Measurements from ENCODE around the gene IRF2.

Gene IRF2

GRCh38 chr4:184446132-184446658 is 28.2 kb downstream of the IRF2 start:
- H3K4me1 ChIP-seq (ENCODE audit: low read depth, poor library complexity, severe bottlenecking): peaks cover 88% of the 10 kb centered on the region
- no peak overlapping the region for H3K9ac ChIP-seq
- no peaks in the 10 kb centered on the region for H3K36me3 ChIP-seq (ENCODE audit: insufficient read depth)
- no peaks in the 10 kb centered on the region for H4K20me1 ChIP-seq (ENCODE audit: insufficient read depth)
- peak overlapping the region; percentile 44 for H3K4me2 ChIP-seq
- TF ChIP-seq, protein P1, sequence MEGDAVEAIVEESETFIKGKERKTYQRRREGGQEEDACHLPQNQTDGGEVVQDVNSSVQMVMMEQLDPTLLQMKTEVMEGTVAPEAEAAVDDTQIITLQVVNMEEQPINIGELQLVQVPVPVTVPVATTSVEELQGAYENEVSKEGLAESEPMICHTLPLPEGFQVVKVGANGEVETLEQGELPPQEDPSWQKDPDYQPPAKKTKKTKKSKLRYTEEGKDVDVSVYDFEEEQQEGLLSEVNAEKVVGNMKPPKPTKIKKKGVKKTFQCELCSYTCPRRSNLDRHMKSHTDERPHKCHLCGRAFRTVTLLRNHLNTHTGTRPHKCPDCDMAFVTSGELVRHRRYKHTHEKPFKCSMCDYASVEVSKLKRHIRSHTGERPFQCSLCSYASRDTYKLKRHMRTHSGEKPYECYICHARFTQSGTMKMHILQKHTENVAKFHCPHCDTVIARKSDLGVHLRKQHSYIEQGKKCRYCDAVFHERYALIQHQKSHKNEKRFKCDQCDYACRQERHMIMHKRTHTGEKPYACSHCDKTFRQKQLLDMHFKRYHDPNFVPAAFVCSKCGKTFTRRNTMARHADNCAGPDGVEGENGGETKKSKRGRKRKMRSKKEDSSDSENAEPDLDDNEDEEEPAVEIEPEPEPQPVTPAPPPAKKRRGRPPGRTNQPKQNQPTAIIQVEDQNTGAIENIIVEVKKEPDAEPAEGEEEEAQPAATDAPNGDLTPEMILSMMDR (conservative IDR thresholded peaks at IDR 0.05; ENCODE audit: low read depth, low read length): no peak
- H3K4me3 ChIP-seq (IDR thresholded peaks at IDR 0.05; ENCODE audit: insufficient read depth, low read depth, low read length): no peak overlapping the region
- H2AFZ ChIP-seq (ENCODE audit: low read depth): no peak overlapping the region
- peak overlapping the region; percentile 50; the same call in 1 of the 2 replicates for H3K27ac ChIP-seq
- H3K27me3 ChIP-seq (ENCODE audit: insufficient read depth, low read depth): no peaks in the 10 kb centered on the region
- peaks cover 96% of the 10 kb centered on the region for H3K79me2 ChIP-seq (ENCODE audit: insufficient read depth, low read depth)

- Histone ChIP-seq H2AFZ (ENCODE audit: low read depth) (no peak overlapping the region), H4K20me1 (ENCODE audit: insufficient read depth) (no peaks in the 10 kb centered on the region), H3K27ac (peak overlapping the region; percentile 50), H3K4me2 (peak overlapping the region; percentile 44), H3K36me3 (ENCODE audit: insufficient read depth) (no peaks in the 10 kb centered on the region), H3K27me3 (ENCODE audit: insufficient read depth, low read depth) (no peaks in the 10 kb centered on the region), H3K9ac (no peak overlapping the region; the same call in 1 of the 2 replicates), H3K79me2 (ENCODE audit: insufficient read depth, low read depth) (peaks cover 90% of the 10 kb centered on the region), H3K4me1 (ENCODE audit: low read depth, poor library complexity, severe bottlenecking) (peaks cover 75% of the 10 kb centered on the region), H3K4me3 (IDR thresholded peaks at IDR 0.05; ENCODE audit: insufficient read depth, low read depth, low read length) (no peak overlapping the region)
- TF ChIP-seq, protein P1 (conservative IDR thresholded peaks at IDR 0.05; ENCODE audit: low read depth, low read length): no peak
Observed at GRCh38 chr4:184444953-184445309, 29.4 kb downstream of the IRF2 start.

GRCh38 chr4:184444215-184444952 is 30.0 kb downstream of the IRF2 start:
- Histone ChIP-seq H3K27ac (peak overlapping the region; percentile 50), H4K20me1 (ENCODE audit: insufficient read depth) (no peaks in the 10 kb centered on the region), H3K4me2 (peak overlapping the region; percentile 44), H3K27me3 (ENCODE audit: insufficient read depth, low read depth) (no peaks in the 10 kb centered on the region), H3K4me1 (ENCODE audit: low read depth, poor library complexity, severe bottlenecking) (peaks cover 69% of the 10 kb centered on the region), H3K4me3 (IDR thresholded peaks at IDR 0.05; ENCODE audit: insufficient read depth, low read depth, low read length) (no peak overlapping the region), H3K9ac (no peak overlapping the region), H2AFZ (ENCODE audit: low read depth) (no peak overlapping the region), H3K79me2 (ENCODE audit: insufficient read depth, low read depth) (peaks cover 90% of the 10 kb centered on the region), H3K36me3 (ENCODE audit: insufficient read depth) (no peaks in the 10 kb centered on the region)
- TF ChIP-seq, protein P1 (conservative IDR thresholded peaks at IDR 0.05; ENCODE audit: low read depth, low read length): no peak

DNA sequence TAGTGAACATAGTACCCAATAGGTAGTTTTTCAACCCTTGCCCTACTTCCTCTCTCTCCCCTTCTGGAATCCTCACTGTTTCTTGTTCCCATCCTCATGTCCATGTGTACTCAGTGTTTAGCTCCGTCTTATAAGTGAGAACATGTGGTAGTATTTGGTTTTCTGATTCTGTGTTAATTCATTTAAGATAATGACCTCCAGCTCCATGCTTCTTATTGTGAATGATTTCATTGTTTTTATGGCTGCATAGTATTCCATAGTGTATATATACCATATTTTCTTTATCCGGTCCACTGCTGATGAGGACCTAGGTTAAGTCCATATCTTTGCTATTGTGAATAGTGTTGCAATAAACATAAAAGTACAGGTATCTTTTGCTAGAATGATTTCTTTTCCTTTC is 31.0 kb downstream of the IRF2 start:
- Histone ChIP-seq H3K27me3 (ENCODE audit: insufficient read depth, low read depth) (no peaks in the 10 kb centered on the region), H3K36me3 (ENCODE audit: insufficient read depth) (no peaks in the 10 kb centered on the region), H3K9ac (no peak overlapping the region), H3K4me3 (IDR thresholded peaks at IDR 0.05; ENCODE audit: insufficient read depth, low read depth, low read length) (no peak overlapping the region), H4K20me1 (ENCODE audit: insufficient read depth) (no peaks in the 10 kb centered on the region), H3K27ac (no peak overlapping the region), H2AFZ (ENCODE audit: low read depth) (no peak overlapping the region), H3K4me2 (no peak overlapping the region), H3K4me1 (ENCODE audit: low read depth, poor library complexity, severe bottlenecking) (peaks cover 59% of the 10 kb centered on the region), H3K79me2 (ENCODE audit: insufficient read depth, low read depth) (peaks cover 87% of the 10 kb centered on the region)
- TF ChIP-seq, protein P1 (conservative IDR thresholded peaks at IDR 0.05; ENCODE audit: low read depth, low read length): no peak
